Vagina (tissue), 2 donors: ENCODE results near the gene TGM1.

ENCODE experiments used
- POLR2A ChIP-seq, 2 donors: fragments of 450-650 bp; IDR thresholded peaks; one replicate each; pipeline ENCODE4 v1.6.1; 2017; ENCODE audit warnings: antibody characterized with exemption in 2 of 2, mild to moderate bottlenecking in 2 of 2, moderate library complexity in 2 of 2
- POLR2AphosphoS5 ChIP-seq, 2 donors: sonication (generic); formaldehyde crosslinking; IDR thresholded peaks; one replicate each; pipeline ENCODE4 v1.9.0; 2017; ENCODE audit warnings: antibody characterized with exemption in 2 of 2, mild to moderate bottlenecking in 2 of 2, low read depth in 1 of 2; ENCODE audit not compliant: insufficient read depth in 1 of 2
- TF ChIP-seq, protein P1 (sequence below), 3 experiments: fragments of 450-650 bp in 2 of 3; fragments of 200-600 bp in 1 of 3; sonication (generic) in 1 of 3; IDR thresholded peaks; one replicate each; pipeline ENCODE4 v1.5.1; 2017 to 2019; ENCODE audit warnings: antibody characterized with exemption in 3 of 3, mild to moderate bottlenecking in 2 of 3, moderate library complexity in 2 of 3

DNA sequence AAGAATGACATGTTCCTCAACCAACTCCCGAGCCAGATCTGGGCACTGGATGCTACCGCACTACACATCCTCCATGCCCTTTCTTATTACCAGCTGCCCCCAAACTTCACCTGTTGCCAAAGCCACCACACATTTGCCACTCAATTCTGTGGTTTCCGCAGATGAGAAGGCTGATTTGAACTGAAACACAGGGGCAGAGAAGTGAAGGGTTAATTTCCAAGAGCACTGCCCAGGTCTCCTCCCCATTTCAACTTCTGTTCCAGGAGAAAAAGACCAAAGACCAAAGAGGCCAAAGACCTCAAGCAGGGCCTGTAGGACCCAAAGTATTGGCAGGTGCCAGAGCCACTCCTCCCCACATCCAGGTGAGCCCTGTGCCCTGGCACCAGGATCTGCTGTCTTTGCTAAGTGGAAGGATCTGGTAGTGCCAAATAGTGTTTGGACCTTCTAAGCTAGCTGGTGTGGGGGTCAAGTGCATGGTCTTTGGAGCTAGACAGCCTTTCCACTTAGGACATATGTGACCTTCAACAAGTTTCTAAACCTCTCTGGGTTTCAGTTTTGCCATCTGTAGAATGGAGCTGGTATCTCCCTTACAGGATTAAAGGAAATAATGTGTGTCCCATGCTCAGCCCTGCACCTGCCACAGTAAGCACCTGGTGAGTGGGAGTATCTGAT is 28.6 kb upstream of the TGM1 start:
- TF ChIP-seq, protein P1, sequence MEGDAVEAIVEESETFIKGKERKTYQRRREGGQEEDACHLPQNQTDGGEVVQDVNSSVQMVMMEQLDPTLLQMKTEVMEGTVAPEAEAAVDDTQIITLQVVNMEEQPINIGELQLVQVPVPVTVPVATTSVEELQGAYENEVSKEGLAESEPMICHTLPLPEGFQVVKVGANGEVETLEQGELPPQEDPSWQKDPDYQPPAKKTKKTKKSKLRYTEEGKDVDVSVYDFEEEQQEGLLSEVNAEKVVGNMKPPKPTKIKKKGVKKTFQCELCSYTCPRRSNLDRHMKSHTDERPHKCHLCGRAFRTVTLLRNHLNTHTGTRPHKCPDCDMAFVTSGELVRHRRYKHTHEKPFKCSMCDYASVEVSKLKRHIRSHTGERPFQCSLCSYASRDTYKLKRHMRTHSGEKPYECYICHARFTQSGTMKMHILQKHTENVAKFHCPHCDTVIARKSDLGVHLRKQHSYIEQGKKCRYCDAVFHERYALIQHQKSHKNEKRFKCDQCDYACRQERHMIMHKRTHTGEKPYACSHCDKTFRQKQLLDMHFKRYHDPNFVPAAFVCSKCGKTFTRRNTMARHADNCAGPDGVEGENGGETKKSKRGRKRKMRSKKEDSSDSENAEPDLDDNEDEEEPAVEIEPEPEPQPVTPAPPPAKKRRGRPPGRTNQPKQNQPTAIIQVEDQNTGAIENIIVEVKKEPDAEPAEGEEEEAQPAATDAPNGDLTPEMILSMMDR (IDR thresholded peaks at IDR 0.05), result no peak
- TF ChIP-seq POLR2A (IDR thresholded peaks at IDR 0.05) (no peak), POLR2AphosphoS5 (IDR thresholded peaks at IDR 0.05; ENCODE audit: insufficient read depth in 1 of 2, low read depth in 1 of 2) (no peak)
